GM18507 (cell line): ENCODE measurements around the gene TEX2.

Source experiments
- DNase-seq: peaks from one replicate; pipeline ENCODE4 v3.0.0; 2011; ENCODE audit warnings: low read depth; ENCODE audit not compliant: insufficient read length; ENCODE audit errors: extremely low spot score
- FAIRE-seq: peaks from 2 replicates; lab custom pipeline; 2011; peaks lifted over from hg19 to GRCh38; lab: Jason Lieb, UNC

Gene TEX2

GRCh38 chr17:64269687-64270649, 6.9 kb upstream of the TEX2 start:
- DNase-seq (no peak), FAIRE-seq (no peak)

- DNase-seq, result no peak
- FAIRE-seq, result no peak
Observed at GRCh38 chr17:64264891-64265290, 1.8 kb upstream of the TEX2 start.

- DNase-seq (no peak), FAIRE-seq (no peak)
Observed at GRCh38 chr17:64262198-64262999, 661 bp downstream of the TEX2 start.

- no peak for FAIRE-seq
Observed at GRCh38 chr17:64261417-64262145, 1.5 kb downstream of the TEX2 start.

GRCh38 chr17:64260886-64261285, 2.2 kb downstream of the TEX2 start:
- DNase-seq (no peak), FAIRE-seq (no peak)

More at GRCh38 chr17:64261417-64262145, 1.5 kb downstream of the TEX2 start:
- no peak for DNase-seq

GRCh38 chr17:64259922-64260321, 3.1 kb downstream of the TEX2 start:
- FAIRE-seq, result no peak
- no peak for DNase-seq

- no peak for FAIRE-seq
Observed at GRCh38 chr17:64259426-64259825, 3.6 kb downstream of the TEX2 start.

GRCh38 chr17:64256913-64257807, 5.9 kb downstream of the TEX2 start:
- no peak for FAIRE-seq

More at GRCh38 chr17:64259426-64259825, 3.6 kb downstream of the TEX2 start:
- no peak for DNase-seq

GRCh38 chr17:64255764-64256163, 7.3 kb downstream of the TEX2 start:
- DNase-seq (no peak), FAIRE-seq (no peak)

More at GRCh38 chr17:64256913-64257807, 5.9 kb downstream of the TEX2 start:
- no peak for DNase-seq

GRCh38 chr17:64254755-64255154, 8.3 kb downstream of the TEX2 start:
- no peak for DNase-seq
- no peak for FAIRE-seq

GRCh38 chr17:64253470-64253869, 9.6 kb downstream of the TEX2 start:
- FAIRE-seq (no peak), DNase-seq (no peak)

GRCh38 chr17:64252831-64253230, 10.2 kb downstream of the TEX2 start:
- DNase-seq, result no peak
- no peak for FAIRE-seq

- no peak for FAIRE-seq
- no peak for DNase-seq
Observed at GRCh38 chr17:64250233-64250835, 12.7 kb downstream of the TEX2 start.

- no peak for FAIRE-seq
- DNase-seq, result no peak
Observed at GRCh38 chr17:64247836-64248235, 15.2 kb downstream of the TEX2 start.

GRCh38 chr17:64245218-64246145, 17.6 kb downstream of the TEX2 start:
- DNase-seq (no peak), FAIRE-seq (no peak)

- DNase-seq (no peak), FAIRE-seq (no peak)
Observed at GRCh38 chr17:64244165-64244564, 18.9 kb downstream of the TEX2 start.

GRCh38 chr17:64243340-64243739, 19.7 kb downstream of the TEX2 start:
- DNase-seq, result no peak
- no peak for FAIRE-seq
